Measurements from ENCODE around the gene UBE2R2.

The UBE2R2 gene

DNA sequence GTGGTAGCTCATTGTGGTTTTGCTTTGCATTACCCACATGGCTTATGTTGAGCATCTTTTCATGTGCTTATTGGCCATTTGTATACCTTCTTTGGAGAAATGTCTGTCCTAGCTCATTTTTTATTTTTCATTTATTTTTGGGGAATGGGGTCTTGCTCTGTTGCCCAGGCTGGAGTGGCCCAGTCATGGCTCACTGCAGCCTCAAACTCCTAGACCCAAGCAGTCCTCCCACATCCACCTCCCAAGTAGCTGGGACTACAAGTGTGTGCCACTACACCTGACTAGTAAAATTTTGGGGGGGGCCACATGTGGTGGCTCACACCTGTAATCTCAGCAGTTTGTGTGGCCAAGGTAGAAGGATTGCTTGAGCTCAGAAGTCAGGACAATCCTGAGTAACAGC is 77.4 kb downstream of the UBE2R2 start:
- Histone ChIP-seq H3K4me3 (ENCODE audit: low read depth, low read length) (no peak overlapping the region), H3K9me3 (ENCODE audit: control insufficient read depth, insufficient read depth, low read depth, low read length) (no peaks in the 10 kb centered on the region), H3K4me1 (ENCODE audit: control insufficient read depth, insufficient read depth, low read length) (no peaks in the 10 kb centered on the region), H3K27ac (ENCODE audit: extremely low read depth, low read depth, low read length) (no peak overlapping the region), H3K36me3 (ENCODE audit: control insufficient read depth in 2 of 2, insufficient read depth in 1 of 2, low read length in 2 of 2) (peaks cover 0 to 13% of the 10 kb centered on the region in 2 experiments; a peak in 2 of 3 replicates)
- POLR2A ChIA-PET: no interaction called here
- CTCF ChIA-PET: interaction anchor here (0.7 to 1.8 kb wide), 3 partner anchors 10 to 31 kb away, joined by 3 to 4 read pairs (median 4); no protein-coding TSS in a partner anchor
- TF ChIP-seq ZNF391 (tag by site-specific recombination; IDR thresholded peaks at IDR 0.05; ENCODE audit: borderline replicate concordance, low read depth) (no peak), OSR2 (tag by site-specific recombination; IDR thresholded peaks at IDR 0.05) (no peak), ZNF121 (tag by site-specific recombination; IDR thresholded peaks at IDR 0.05) (peak; percentile 54; the same call in 1 of the 2 replicates), ATF2 (tag by site-specific recombination; IDR thresholded peaks at IDR 0.05; ENCODE audit: low read depth) (no peak), EGR2 (tag by site-specific recombination; IDR thresholded peaks at IDR 0.05; ENCODE audit: low read depth) (no peak)

DNA sequence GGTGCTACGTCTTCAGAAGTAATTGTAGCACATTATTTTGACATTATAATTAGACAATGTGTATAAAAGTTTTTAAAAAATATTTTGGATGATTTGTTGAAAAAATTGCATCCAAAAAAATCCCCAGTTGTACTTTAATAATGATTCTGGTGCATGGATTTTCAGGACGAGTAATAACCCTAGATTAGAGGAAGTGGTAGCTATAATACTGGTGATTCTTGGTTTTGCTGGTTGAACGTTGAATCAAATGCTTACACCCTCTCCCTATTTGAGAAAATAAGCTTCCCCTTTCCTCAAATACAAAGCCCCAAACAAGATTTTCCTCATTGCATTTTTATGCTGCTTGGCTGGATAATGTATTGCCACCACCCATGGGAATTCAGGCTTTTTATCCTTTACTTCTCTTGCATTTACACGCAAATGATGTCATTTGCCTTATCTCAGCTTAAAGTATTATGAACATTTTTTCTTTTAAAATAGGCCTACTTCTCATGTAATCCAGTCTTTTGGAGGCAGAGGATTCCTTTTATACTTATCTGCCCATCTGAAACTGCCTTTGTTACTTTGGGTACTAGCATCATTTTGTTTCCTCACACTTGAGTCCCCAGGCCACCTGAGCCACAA is 86.3 kb downstream of the UBE2R2 start:
- no peak for TF ChIP-seq ZNF211 (tag by site-specific recombination; IDR thresholded peaks at IDR 0.05; ENCODE audit: low read depth)
- no peak for TF ChIP-seq ZFP69B (tag by site-specific recombination; IDR thresholded peaks at IDR 0.05)
- TF ChIP-seq ZBTB7A (tag by site-specific recombination; IDR thresholded peaks at IDR 0.05; ENCODE audit: low read depth): no peak
- TF ChIP-seq, protein P1, sequence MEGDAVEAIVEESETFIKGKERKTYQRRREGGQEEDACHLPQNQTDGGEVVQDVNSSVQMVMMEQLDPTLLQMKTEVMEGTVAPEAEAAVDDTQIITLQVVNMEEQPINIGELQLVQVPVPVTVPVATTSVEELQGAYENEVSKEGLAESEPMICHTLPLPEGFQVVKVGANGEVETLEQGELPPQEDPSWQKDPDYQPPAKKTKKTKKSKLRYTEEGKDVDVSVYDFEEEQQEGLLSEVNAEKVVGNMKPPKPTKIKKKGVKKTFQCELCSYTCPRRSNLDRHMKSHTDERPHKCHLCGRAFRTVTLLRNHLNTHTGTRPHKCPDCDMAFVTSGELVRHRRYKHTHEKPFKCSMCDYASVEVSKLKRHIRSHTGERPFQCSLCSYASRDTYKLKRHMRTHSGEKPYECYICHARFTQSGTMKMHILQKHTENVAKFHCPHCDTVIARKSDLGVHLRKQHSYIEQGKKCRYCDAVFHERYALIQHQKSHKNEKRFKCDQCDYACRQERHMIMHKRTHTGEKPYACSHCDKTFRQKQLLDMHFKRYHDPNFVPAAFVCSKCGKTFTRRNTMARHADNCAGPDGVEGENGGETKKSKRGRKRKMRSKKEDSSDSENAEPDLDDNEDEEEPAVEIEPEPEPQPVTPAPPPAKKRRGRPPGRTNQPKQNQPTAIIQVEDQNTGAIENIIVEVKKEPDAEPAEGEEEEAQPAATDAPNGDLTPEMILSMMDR (tag by site-specific recombination; IDR thresholded peaks at IDR 0.05): no peak
- no peak for TF ChIP-seq ZNF37A (tag by site-specific recombination; IDR thresholded peaks at IDR 0.05)
- TF ChIP-seq, protein P2, sequence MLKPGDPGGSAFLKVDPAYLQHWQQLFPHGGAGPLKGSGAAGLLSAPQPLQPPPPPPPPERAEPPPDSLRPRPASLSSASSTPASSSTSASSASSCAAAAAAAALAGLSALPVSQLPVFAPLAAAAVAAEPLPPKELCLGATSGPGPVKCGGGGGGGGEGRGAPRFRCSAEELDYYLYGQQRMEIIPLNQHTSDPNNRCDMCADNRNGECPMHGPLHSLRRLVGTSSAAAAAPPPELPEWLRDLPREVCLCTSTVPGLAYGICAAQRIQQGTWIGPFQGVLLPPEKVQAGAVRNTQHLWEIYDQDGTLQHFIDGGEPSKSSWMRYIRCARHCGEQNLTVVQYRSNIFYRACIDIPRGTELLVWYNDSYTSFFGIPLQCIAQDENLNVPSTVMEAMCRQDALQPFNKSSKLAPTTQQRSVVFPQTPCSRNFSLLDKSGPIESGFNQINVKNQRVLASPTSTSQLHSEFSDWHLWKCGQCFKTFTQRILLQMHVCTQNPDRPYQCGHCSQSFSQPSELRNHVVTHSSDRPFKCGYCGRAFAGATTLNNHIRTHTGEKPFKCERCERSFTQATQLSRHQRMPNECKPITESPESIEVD (tag by site-specific recombination; IDR thresholded peaks at IDR 0.05): peak; percentile 39; the same call in 1 of the 2 replicates
- TF ChIP-seq GLIS2 (tag by site-specific recombination; IDR thresholded peaks at IDR 0.05): no peak
- TF ChIP-seq, protein P3, sequence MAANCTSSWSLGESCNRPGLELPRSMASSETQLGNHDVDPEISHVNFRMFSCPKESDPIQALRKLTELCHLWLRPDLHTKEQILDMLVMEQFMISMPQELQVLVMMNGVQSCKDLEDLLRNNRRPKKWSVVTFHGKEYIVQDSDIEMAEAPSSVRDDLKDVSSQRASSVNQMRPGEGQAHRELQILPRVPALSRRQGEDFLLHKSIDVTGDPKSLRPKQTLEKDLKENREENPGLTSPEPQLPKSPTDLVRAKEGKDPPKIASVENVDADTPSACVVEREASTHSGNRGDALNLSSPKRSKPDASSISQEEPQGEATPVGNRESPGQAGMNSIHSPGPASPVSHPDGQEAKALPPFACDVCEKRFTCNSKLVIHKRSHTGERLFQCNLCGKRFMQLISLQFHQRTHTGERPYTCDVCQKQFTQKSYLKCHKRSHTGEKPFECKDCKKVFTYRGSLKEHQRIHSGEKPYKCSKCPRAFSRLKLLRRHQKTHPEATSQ (tag by site-specific recombination; IDR thresholded peaks at IDR 0.05): no peak
- Histone ChIP-seq H3K9me3 (ENCODE audit: control insufficient read depth, insufficient read depth, low read depth, low read length) (no peaks in the 10 kb centered on the region), H3K36me3 (ENCODE audit: control insufficient read depth in 2 of 2, insufficient read depth in 1 of 2, low read length in 2 of 2) (peaks cover 20 to 48% of the 10 kb centered on the region in 2 experiments; a peak in 2 of 3 replicates), H3K27ac (ENCODE audit: extremely low read depth, low read depth, low read length) (no peak overlapping the region), H3K4me3 (ENCODE audit: low read depth, low read length) (no peak overlapping the region), H3K4me1 (ENCODE audit: control insufficient read depth, insufficient read depth, low read length) (no peaks in the 10 kb centered on the region)
- ChIA-PET POLR2A (interaction anchor here (0.7 kb wide), 1 partner anchor 464 kb away, joined by 3 read pairs; no protein-coding TSS in a partner anchor), CTCF (interaction anchor here (0.5 to 1.5 kb wide), 7 partner anchors 18 to 279 kb away, joined by 3 to 4 read pairs (median 3); no protein-coding TSS in a partner anchor)

GRCh38 chr9:33905137-33905536 is 88.2 kb downstream of the UBE2R2 start:
- ChIA-PET POLR2A (no interaction called here), CTCF (interaction anchor here (0.6 kb wide), 1 partner anchor 27 kb away, joined by 3 read pairs; no protein-coding TSS in a partner anchor)
- no peak overlapping the region for H3K27ac ChIP-seq (ENCODE audit: extremely low read depth, low read depth, low read length)
- no peaks in the 10 kb centered on the region for H3K4me1 ChIP-seq (ENCODE audit: control insufficient read depth, insufficient read depth, low read length)
- no peaks in the 10 kb centered on the region for H3K9me3 ChIP-seq (ENCODE audit: control insufficient read depth, insufficient read depth, low read depth, low read length)
- H3K4me3 ChIP-seq (ENCODE audit: low read depth, low read length): no peak overlapping the region
- peaks cover 19 to 41% of the 10 kb centered on the region in 2 experiments; a peak in 2 of 3 replicates for H3K36me3 ChIP-seq (ENCODE audit: control insufficient read depth in 2 of 2, insufficient read depth in 1 of 2, low read length in 2 of 2)
- TF ChIP-seq ZEB2 (tag by site-specific recombination; IDR thresholded peaks at IDR 0.05) (no peak), ZNF138 (tag by site-specific recombination; IDR thresholded peaks at IDR 0.05; ENCODE audit: borderline replicate concordance) (no peak), ZNF416 (tag by site-specific recombination; IDR thresholded peaks at IDR 0.05) (no peak), ZSCAN16 (tag by site-specific recombination; IDR thresholded peaks at IDR 0.05) (no peak), ZNF473 (tag by site-specific recombination; IDR thresholded peaks at IDR 0.05) (no peak), ZFP3 (tag by site-specific recombination; IDR thresholded peaks at IDR 0.05; ENCODE audit: low read depth) (no peak), PRDM1 (tag by site-specific recombination; IDR thresholded peaks at IDR 0.05) (no peak), ZBTB1 (tag by site-specific recombination; IDR thresholded peaks at IDR 0.05) (no peak)
- TF ChIP-seq, protein P4, sequence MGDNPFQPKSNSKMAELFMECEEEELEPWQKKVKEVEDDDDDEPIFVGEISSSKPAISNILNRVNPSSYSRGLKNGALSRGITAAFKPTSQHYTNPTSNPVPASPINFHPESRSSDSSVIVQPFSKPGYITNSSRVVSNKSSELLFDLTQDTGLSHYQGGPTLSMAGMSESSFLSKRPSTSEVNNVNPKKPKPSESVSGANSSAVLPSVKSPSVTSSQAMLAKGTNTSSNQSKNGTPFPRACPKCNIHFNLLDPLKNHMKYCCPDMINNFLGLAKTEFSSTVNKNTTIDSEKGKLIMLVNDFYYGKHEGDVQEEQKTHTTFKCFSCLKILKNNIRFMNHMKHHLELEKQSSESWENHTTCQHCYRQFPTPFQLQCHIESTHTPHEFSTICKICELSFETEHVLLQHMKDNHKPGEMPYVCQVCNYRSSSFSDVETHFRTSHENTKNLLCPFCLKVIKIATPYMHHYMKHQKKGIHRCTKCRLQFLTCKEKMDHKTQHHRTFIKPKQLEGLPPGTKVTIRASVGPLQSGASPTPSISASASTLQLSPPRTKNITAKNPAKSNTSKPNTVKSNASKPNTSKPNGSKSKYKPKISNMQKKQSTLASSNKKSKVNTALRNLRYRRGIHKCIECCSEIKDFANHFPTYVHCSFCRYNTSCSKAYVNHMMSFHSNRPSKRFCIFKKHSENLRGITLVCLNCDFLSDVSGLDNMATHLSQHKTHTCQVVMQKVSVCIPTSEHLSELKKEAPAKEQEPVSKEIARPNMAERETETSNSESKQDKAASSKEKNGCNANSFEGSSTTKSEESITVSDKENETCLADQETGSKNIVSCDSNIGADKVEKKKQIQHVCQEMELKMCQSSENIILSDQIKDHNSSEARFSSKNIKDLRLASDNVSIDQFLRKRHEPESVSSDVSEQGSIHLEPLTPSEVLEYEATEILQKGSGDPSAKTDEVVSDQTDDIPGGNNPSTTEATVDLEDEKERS (tag by site-specific recombination; IDR thresholded peaks at IDR 0.05): no peak
